Measurements from ENCODE around the gene LRP2BP.

The LRP2BP gene

DNA sequence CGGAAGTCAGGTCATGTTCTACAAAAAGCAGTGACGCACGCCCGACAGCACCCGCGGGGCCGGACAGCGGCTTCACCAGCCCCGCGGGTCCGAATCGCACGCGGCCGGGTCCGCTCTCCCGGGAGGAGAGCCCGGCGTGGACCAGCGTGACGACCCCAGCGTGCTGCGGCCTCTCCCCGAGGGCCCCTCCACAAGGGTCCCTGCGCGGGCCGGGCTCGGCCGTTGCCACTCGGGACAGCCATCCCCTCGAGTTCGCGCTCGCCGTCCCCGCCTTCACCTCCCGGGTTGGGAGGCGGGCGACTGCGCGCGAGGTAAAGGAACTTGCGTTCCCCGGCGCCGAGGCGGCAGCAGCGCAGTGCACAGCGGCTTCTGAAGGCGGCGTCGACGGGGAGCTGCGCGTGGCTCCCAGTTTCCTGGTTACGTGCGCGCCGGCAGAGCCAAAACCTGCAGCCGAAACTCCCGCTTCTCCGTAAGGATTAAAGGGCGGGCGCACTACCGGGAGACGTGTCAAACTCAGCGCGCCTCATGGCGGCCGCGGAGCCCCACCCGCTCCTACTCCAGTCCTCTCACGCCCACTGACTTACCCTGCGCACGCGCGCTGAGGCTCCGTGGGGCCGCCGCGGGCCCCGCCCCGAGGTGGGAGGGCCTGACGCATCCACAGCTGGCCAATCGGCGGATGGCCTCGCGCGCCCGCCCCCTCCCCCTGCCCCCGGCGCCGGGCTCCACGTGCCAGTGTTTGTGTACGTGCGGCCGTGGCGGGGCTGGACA lies 416 bp upstream of the LRP2BP start:
- peak; percentile 89 for DNase-seq (ENCODE audit: low read depth)
- TF ChIP-seq, protein P1, sequence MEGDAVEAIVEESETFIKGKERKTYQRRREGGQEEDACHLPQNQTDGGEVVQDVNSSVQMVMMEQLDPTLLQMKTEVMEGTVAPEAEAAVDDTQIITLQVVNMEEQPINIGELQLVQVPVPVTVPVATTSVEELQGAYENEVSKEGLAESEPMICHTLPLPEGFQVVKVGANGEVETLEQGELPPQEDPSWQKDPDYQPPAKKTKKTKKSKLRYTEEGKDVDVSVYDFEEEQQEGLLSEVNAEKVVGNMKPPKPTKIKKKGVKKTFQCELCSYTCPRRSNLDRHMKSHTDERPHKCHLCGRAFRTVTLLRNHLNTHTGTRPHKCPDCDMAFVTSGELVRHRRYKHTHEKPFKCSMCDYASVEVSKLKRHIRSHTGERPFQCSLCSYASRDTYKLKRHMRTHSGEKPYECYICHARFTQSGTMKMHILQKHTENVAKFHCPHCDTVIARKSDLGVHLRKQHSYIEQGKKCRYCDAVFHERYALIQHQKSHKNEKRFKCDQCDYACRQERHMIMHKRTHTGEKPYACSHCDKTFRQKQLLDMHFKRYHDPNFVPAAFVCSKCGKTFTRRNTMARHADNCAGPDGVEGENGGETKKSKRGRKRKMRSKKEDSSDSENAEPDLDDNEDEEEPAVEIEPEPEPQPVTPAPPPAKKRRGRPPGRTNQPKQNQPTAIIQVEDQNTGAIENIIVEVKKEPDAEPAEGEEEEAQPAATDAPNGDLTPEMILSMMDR (conservative IDR thresholded peaks at IDR 0.05; ENCODE audit: low read depth, low read length): no peak
- H3K4me3 ChIP-seq (ENCODE audit: low read length): peak overlapping the region; percentile 72

DNA sequence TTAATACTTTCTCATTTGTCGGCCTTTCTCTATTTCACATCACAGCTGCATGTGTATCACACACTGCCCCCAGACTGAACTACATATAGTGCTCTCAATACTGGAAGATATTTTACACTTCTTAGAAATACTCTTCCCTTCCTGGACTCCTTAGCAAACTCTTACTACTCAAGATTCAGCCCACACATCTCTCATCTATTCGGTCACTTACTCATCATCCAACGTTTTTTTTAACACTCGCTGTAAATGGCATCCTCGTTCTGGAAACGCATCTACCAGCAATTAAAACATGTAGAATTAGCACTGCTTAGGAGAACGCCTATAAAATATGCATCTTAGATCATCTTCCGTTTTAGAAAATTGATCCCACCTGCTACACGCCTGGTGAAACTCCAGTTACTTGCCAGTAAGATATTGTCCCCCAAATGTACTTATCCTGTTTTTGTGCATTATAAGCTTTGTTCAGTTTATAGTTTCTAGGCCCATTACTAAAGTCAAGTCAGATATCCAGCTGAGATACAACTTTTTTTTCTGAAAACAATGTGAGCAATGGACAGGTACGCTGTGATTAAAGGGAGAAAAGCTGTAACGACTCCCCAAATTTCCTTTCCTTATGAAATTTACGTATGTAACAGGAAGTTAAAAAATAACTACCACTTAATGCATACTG lies 1.0 kb downstream of the LRP2BP start:
- no peak overlapping the region for H3K4me3 ChIP-seq (ENCODE audit: low read length)
- TF ChIP-seq, protein P1 (conservative IDR thresholded peaks at IDR 0.05; ENCODE audit: low read depth, low read length): no peak
- no peak for DNase-seq (ENCODE audit: low read depth)

DNA sequence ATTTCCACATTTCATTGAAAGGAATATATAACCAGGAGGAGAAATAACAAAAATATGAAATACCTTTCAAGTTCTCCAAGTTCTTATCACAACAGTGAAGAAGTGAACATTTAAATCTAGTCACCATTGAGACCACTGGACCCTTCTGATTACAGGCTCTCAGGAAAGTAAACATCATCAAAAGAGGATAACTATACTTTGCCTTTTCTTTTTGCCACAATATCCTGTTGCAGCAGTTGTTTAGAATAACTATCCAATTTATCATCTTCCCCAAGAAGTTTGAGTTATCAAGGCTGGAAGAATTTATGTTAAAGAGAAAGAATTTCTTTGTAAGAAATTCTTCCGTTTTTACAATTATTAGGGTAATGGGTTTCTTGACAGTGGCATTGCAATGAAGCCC lies 3.6 kb downstream of the LRP2BP start:
- H3K4me3 ChIP-seq (ENCODE audit: low read length): no peak overlapping the region
- DNase-seq (ENCODE audit: low read depth): no peak
- TF ChIP-seq, protein P1 (conservative IDR thresholded peaks at IDR 0.05; ENCODE audit: low read depth, low read length): no peak

DNA sequence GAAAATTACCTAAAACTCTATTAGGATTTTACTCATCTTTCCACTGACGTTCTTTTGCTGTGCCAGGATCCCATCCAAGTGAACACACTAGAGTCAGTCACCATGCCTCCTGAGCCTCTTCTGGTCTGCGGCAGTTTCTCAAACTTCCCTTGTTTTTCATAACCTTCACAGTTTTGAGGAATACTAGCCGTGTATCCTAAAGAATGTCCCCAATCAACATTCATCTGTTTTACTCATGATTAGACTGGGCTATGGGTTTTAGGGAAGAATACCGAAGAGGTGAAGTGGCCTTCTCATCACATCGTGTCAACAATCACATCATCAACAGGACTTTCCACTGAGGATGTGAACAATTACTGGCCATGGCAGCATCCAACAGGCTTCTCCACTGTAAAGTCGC lies 4.8 kb downstream of the LRP2BP start:
- DNase-seq (ENCODE audit: low read depth): no peak
- TF ChIP-seq, protein P1 (conservative IDR thresholded peaks at IDR 0.05; ENCODE audit: low read depth, low read length): no peak
- no peak overlapping the region for H3K4me3 ChIP-seq (ENCODE audit: low read length)

DNA sequence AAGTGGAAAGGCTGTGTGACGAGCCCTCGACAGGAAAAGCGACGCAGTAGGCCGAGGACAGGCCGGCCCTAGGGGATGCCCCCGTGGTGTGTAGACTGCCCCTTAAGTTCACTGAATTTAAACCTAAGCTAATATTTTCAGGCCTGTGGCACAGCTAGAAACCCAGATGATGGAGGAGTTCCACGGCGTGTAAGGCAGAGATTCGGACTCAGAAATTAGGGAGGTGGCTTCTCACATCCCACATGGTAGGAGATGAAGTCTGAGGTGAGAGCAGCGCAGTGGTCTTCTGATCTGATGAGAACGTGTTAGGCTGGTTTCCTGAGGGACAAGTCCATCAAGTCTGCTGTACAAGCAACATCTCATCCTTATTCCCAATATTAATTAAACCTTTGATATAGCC lies 7.8 kb downstream of the LRP2BP start:
- TF ChIP-seq, protein P1 (conservative IDR thresholded peaks at IDR 0.05; ENCODE audit: low read depth, low read length): no peak
- no peak overlapping the region for H3K4me3 ChIP-seq (ENCODE audit: low read length)
- DNase-seq (ENCODE audit: low read depth): no peak

DNA sequence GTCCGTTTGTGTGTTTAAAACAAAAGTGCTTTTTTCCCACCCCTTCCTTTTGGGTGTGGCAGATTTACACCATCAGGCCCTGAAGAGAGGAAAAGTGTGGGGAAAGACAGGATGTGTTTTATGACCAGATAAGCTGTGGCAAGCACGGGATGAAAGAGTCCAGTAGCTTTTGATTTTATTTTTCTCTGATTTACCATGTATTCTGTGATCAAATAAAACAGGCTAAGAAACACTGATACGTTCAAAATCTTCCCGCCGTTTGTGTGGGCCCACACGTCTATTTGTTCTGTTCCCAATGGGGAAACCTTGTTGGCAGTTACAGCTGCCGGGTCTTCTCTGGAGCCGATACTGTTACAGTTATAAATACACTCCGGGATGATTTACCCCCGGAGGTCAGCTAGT lies 10.8 kb downstream of the LRP2BP start:
- TF ChIP-seq, protein P1 (conservative IDR thresholded peaks at IDR 0.05; ENCODE audit: low read depth, low read length): no peak
- DNase-seq (ENCODE audit: low read depth): no peak
- no peak overlapping the region for H3K4me3 ChIP-seq (ENCODE audit: low read length)

DNA sequence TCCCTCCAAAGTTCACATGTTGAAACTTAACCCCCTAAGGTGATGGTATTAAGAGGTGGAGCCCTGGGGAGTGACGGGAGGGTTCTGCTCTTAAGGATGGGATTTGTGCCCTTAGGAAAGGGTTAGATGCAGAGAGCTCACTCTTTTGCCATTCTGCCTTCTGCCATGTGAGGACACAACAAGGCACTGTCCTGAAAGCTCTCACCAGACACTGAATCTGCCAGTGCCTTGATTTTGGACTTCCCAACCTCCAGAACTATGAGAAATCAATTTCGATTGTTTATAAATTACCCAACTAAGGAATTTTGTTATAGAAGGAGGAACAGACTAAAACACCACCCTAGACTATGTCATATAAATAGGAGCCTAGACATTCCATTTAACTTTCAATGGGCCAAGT lies 11.7 kb downstream of the LRP2BP start:
- H3K4me3 ChIP-seq (ENCODE audit: low read length): no peak overlapping the region
- no peak for DNase-seq (ENCODE audit: low read depth)
- TF ChIP-seq, protein P1 (conservative IDR thresholded peaks at IDR 0.05; ENCODE audit: low read depth, low read length): no peak
